22Rv1 (cell line): ENCODE results near the gene DCPS.
A peak's percentile ranks its signal among the peaks of the same experiment; 100 is the strongest.

Experiments
- H3K27ac ChIP-seq: fragments of 450-650 bp; 2 replicates; pipeline ENCODE4 v1.5.1; 2017
- ZFX ChIP-seq: fragments of 450-650 bp; IDR thresholded peaks from 2 replicates; pipeline ENCODE4 v1.6.1; 2017; ENCODE audit warnings: antibody characterized with exemption, borderline replicate concordance
- TF ChIP-seq, protein P1 (sequence below): fragments of 450-650 bp; IDR thresholded peaks from 2 replicates; pipeline ENCODE4 v1.5.1; 2017; ENCODE audit warnings: mild to moderate bottlenecking

The DCPS gene

DNA sequence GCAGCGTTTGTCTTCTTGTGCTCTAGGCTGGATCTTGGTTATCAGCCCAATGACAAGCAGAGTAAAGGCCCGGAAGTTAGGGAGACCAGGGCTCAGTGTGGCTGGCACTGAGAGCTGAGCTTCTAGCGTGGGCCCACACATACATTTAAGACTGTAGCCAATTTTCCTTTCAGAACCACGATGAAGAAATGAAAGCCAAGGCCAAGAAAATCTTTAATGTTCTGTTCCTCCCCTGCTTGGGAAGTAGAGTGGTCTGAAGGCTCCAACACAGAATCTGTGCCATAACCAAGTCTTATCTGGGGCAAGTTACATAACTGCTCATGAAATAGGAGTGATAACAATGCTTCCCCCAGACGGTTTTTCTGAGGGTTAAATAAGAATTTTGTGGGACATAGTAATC lies 47.0 kb downstream of the DCPS start:
- TF ChIP-seq, protein P1, sequence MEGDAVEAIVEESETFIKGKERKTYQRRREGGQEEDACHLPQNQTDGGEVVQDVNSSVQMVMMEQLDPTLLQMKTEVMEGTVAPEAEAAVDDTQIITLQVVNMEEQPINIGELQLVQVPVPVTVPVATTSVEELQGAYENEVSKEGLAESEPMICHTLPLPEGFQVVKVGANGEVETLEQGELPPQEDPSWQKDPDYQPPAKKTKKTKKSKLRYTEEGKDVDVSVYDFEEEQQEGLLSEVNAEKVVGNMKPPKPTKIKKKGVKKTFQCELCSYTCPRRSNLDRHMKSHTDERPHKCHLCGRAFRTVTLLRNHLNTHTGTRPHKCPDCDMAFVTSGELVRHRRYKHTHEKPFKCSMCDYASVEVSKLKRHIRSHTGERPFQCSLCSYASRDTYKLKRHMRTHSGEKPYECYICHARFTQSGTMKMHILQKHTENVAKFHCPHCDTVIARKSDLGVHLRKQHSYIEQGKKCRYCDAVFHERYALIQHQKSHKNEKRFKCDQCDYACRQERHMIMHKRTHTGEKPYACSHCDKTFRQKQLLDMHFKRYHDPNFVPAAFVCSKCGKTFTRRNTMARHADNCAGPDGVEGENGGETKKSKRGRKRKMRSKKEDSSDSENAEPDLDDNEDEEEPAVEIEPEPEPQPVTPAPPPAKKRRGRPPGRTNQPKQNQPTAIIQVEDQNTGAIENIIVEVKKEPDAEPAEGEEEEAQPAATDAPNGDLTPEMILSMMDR: no peak
- no peak for TF ChIP-seq ZFX
- no peak overlapping the region for H3K27ac ChIP-seq

- no peak for TF ChIP-seq ZFX
- TF ChIP-seq, protein P1: no peak
- H3K27ac ChIP-seq: no peak overlapping the region
Measured at GRCh38 chr11:126352163-126352562, 48.3 kb downstream of the DCPS start.

DNA sequence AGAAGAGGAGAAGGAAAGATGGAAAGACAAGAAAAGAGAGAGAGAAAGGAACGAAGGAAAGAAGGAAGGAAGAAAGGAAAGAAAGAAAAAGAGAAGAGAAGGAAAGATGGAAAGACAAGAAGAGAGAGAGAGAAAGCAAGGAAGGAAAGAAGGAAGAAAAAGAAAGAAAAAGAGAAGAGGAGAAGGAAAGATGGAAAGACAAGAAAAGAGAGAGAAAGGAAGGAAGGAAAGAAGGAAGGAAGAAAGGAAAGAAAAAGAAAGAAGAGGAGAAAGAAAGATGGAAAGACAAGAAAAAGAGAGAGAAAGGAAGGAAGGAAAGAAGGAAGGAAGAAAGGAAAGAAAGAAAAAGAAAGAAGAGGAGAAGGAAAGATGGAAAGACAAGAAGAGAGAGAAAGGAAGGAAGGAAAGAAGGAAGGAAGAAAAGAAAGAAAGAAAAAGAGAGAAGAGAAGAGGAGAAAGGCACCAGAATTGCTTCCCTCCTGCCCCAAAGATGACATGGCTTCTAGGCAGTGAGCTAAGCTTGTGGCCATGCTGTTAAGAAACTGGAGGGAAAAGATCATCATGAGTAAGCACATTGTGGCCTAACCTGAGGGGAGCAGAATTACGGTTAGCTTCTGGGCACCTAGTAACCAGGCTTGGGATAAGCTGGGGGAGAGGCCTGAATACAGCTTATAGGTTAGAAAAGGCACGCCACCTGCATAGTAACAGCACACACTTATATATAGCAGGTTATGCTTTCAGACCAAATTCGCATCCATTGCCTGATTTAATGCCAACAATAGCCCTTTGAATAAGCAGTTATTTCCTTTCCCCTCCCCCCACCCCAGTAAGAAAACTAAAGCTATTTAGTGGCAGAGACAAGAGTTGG lies 49.3 kb downstream of the DCPS start:
- no peak for TF ChIP-seq ZFX
- TF ChIP-seq, protein P1: no peak
- H3K27ac ChIP-seq: peak overlapping the region; percentile 26; the same call in 1 of the 2 replicates

DNA sequence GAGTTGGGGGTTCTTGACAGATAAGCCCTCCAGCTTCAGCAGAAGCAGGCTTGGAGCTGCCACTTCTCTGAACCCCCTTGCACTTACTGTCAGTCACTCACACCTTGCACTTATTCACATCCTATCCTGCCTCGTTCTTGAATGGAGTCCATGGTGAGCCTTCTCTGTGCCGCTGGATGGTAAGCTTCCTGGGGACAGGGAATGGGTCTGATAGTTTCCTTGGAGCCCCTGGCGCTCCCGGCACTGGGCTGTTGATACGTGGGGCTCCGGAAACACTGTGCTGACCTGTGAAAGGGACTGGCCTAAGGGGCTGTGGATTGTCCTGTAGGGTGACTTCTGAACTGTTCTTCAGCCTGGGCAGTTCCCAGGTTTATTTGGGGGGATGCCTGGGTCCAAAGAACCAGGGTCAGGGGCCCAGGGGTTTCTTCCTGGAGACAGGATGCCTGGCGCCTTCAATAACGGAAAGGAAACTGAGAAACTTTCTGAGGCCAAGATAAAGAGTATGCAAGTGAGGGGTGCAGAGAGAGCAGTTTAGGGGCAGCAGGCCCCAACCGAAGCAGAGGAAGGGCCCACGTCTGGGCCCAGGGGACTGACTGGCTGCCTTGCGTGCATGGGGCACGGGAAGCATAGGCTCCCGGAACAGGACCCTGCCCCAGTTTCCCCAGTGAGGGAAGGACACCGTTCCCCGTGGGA lies 50.9 kb downstream of the DCPS start:
- TF ChIP-seq ZFX: no peak
- TF ChIP-seq, protein P1: no peak
- peak overlapping the region; percentile 35 for H3K27ac ChIP-seq

- H3K27ac ChIP-seq: peak within 1 kb of the TSS; percentile 35
- no peak for TF ChIP-seq ZFX
- TF ChIP-seq, protein P1: no peak
Measured at GRCh38 chr11:126355324-126355925, 51.6 kb downstream of the DCPS start, which contains the start of gene ST3GAL4. Gene ST3GAL4, plus strand, starts transcription at chr11:126355686. Its CDS starts 50,470 bp downstream, at chr11:126406156.

- H3K27ac ChIP-seq: no peak overlapping the region
- no peak for TF ChIP-seq ZFX
- TF ChIP-seq, protein P1: no peak
Measured at GRCh38 chr11:126355926-126356897, 52.4 kb downstream of the DCPS start.
